ENCODE results near the gene SP1.
"Not testable (repeated sequence)": the region's sequence is repeated elsewhere in the genome, so short reads cannot be mapped to it uniquely, and the experiment has no call there.

Gene SP1

GRCh38 chr12:53365245-53365904 is 14.6 kb upstream of the SP1 start:
- no peak for DNase-seq

- not testable (repeated sequence) for DNase-seq
Observed at GRCh38 chr12:53373554-53374133, 6.3 kb upstream of the SP1 start.

DNA sequence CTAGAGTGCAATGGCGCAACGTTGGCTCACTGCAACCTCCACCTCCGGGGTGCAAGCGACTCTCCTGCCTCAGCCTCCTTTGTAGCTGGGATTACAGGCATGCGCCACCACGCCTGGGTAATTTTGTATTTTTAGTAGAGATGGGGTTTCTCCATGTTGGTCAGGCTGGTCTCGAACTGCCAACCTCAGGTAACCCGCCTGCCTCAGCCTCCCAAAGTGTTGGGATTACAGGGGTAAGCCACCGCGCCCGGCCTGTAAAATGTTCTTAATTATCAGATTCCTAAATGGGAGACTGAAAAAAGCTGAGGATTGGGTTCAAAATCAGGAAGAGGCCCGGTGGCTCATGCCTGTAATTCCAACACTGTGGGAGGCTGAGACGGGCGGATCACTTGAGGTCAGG is 5.7 kb upstream of the SP1 start:
- not testable (repeated sequence) for DNase-seq

- DNase-seq: no peak
Observed at GRCh38 chr12:53376747-53377146, 3.2 kb upstream of the SP1 start.

DNA sequence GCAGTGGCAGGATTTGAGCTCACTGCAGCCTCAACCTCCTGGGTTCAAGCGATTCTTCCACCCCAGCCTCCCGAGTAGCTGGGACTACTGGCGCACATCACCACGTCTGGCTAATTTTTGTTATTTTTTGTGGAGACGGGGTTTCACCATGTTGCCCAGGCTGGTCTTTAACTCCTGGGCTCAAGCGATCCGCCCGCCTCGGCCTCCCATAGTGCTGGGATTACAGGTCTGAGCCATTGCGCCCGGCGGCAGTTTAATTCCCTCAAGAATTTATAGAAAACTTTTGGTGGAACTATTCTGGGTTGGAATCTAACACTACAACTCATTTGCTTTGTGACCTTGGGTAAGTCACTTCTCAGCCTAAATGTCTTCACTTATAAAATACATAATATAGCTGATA is 1.8 kb upstream of the SP1 start:
- DNase-seq: no peak

DNA sequence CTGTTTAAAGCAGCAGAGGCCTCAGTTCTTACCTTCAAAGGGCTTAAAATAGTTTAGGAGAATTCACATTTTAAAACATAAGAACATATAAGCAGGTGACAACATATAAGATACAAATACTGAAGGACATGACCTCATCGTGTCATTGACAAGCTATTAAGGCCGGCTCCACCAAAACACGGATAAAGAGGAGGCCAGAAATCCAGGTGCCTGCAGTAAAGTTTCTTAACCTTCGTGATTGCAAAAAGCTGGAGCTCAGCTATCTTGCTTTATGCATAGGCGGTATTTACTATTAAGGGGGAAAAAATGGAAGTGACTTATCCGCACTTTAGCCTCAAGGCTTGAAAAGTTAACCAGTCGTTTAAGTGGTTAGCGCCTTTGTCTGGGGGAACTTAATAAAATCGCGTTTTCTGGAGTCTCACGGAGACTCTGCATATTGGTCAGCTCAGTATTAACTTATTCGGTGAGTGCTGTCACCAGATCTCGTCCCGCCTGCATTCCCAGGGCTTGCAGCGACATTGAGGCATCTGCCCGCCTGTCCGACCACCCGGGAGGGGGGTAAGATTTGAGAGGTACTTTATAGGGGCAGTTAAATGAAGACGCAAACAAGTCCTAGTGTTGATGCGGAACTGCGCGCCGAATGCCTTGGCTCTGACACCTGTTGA is 1.1 kb upstream of the SP1 start:
- no peak for DNase-seq

- peak; percentile 97 for DNase-seq
Observed at GRCh38 chr12:53379389-53380103, 430 bp upstream of the SP1 start.

DNA sequence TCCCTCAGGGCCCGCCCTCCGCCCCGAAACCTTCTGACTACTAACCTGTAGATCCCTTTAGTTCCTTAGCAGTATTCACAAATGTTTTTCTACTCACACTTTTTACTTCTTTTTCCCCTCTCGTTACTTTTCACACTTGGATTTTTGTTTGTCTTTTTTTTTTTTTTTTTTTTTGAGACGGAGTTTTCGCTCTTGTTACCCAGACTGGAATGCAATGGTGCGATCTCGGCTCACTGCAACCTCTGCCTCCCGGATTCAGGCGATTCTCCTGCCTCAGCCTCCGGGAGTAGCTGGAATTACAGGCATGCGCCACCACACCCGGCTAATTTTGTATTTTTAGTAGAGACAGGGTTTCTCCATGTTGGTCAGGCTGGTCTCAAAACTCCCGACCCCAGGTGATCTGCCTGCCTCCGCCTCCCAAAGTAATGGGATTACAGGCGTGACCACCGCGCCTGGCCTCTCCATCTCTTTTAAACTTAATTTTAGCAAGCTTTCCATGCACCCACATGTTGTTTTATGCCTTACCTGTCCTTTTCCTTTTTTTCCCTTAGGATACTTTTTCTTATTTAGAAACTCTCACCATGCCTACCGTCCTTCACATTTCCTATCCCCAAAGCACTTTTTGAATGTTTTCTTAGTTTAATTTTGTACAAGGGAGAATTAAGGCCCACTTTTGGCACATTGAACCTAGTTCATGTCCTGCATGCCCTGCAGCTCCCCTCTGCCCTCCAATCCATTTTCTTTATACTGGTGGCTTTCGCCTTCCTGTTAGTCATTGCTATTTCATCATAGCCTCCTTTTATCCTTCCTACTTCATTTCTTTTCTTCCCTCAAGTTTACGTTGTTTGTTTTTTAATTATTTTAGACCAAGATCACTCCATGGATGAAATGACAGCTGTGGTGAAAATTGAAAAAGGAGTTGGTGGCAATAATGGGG is 1.1 kb downstream of the SP1 start:
- DNase-seq: no peak

- peak; percentile 47 for DNase-seq
Observed at GRCh38 chr12:53381731-53382630, 2.0 kb downstream of the SP1 start.

GRCh38 chr12:53383258-53383657 is 3.3 kb downstream of the SP1 start:
- DNase-seq: no peak

- DNase-seq: not testable (repeated sequence)
Observed at GRCh38 chr12:53386381-53386780, 6.4 kb downstream of the SP1 start.

GRCh38 chr12:53388932-53389331 is 9.0 kb downstream of the SP1 start:
- no peak for DNase-seq

DNA sequence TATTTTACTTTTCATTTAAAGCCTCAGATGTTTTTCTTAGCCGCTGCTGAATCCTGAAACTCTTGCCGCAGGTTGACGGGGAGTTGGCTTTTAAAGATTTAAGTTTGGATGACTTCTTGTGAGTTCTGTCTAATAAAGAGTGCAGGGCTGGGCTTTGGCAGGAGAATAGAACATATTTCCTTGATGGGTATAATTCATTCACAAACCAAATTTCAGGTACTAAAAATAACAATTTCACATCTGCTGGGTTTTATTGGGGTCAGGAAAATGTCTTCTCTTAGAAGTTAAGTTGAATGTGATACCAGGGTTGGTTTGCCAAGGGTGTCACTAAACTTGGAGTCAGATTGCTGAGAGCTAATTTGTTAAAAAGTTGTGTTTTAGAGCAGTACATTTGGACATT is 9.7 kb downstream of the SP1 start:
- DNase-seq: no peak

GRCh38 chr12:53391724-53392123 is 11.7 kb downstream of the SP1 start:
- no peak for DNase-seq

GRCh38 chr12:53399896-53400295 is 19.9 kb downstream of the SP1 start:
- no peak for DNase-seq

DNA sequence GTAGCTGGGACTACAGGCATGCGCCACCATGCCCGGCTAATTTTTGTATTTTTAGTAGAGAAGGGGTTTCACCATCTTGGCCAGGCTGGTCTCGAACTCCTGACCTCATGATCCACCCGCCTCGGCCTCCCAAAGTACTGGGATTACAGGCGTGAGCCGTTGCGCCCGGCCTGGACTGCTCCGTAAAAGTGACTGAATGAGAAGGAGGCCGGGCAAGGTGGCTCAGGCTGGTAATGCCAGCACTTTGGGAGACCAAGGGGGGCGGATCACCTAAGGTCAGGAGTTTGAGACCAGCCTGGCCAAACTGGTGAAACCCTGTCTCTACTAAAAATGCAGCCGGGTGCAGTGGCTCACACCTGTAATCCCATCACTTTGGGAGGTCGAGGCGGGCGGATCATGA is 22.4 kb downstream of the SP1 start:
- not testable (repeated sequence) for DNase-seq

DNA sequence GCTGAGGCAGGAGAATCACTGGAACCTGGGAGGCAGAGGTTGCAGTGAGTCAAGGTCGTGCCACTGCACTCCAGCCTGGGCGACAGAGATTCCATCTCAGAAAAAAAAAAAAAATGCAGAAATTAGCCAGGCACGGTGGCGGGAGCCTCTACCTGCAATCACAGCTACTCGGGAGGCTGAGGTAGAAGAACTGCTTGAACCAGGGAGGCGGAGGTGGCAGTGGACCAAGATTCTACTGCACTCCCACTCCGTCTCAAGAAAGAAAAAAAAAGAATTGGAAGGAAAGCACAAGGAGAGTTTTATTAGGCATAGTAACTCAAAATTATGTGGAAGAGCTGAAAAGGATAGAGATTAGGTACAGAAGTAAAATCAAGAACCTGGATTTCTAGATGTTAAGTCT is 22.9 kb downstream of the SP1 start:
- DNase-seq: no peak

DNA sequence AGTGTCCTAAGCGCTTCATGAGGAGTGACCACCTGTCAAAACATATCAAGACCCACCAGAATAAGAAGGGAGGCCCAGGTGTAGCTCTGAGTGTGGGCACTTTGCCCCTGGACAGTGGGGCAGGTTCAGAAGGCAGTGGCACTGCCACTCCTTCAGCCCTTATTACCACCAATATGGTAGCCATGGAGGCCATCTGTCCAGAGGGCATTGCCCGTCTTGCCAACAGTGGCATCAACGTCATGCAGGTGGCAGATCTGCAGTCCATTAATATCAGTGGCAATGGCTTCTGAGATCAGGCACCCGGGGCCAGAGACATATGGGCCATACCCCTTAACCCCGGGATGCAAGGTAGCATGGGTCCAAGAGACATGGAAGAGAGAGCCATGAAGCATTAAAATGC is 31.0 kb downstream of the SP1 start:
- DNase-seq: no peak

DNA sequence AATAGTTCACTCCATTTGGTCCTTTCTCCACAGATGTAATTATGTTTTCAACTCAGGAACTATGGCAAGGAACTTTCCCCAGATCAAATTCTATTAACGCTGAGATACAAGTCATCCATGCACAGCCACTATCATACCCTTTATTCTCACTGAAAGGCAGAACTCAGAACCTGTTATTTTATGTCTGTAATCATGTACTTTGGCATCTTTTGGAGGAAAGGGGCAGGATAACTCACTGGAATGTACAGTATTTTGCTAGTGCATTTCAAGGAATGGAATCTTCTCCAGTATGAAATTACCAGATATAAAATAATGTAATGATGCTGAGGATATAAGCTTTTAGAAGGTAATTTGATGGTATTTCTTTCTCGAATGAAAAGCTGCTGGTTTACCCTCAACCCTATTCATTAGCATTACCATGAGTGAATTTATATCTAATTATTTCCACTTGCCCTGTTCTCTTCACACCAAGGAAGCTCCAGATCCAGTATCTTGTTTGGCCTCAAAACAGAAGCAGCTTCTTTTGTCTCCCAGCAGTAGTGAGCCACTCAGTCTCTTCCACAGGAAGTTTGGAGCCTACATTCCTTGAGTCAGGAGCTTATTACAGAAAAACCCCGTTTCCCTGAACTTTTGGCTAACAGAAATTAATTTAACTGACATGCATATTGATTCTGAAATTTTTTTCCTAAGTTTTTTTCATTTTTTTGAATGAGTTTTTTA is 33.7 kb downstream of the SP1 start:
- DNase-seq: no peak

DNA sequence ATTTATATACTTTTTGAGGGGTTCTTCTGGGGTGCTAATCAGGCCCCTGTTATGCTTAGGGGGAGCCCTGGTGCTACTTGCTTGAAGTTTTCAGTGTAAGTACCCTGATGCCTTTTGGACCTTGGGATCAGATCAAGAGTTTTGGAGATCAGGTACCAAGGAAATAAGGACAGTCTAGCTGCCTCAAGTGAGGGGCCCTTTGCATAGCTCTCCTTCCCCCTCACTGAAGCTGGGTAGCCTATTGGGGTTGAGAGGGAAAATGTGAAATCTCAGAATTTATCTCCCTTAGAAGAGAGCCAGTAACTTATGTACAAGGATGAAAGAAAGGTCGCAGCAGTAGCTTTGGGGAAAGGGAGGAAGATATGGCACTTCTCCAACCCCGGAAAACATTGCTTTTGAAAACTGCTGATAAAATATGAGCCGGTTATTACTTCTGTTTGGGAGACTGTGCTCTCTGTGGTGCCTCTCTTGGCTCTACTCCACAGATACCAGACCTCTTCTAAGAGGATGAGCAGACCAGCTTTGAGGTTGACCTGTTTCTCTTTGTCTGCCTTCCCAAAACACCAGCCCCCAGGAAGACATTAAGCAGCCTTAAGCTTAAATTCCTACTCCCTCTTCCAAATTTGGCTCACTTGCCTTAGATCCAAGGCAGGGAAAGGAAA is 34.9 kb downstream of the SP1 start:
- DNase-seq: no peak
